ENCODE measurements around the gene SLC44A4. TPM values are rescaled to one million over a fixed set of nuclear protein-coding genes. Genes with fewer than 3 reads are reported as not detected.

Gene SLC44A4
- total RNA-seq, 1 donor from 2014 or later: 457 TPM

Other genes with a start within 250 kb of the SLC44A4 start
- 288 TPM for gene BAG6, start 226.3 kb downstream of the SLC44A4 start, total RNA-seq
- 2.2 TPM for gene APOM, start 223.1 kb downstream of the SLC44A4 start, total RNA-seq
- 30.5 TPM for gene C6orf47, start 218.2 kb downstream of the SLC44A4 start, total RNA-seq
- 18.7 TPM for gene GPANK1, start 214.0 kb downstream of the SLC44A4 start, total RNA-seq
- gene CSNK2B, start 212.9 kb downstream of the SLC44A4 start, total RNA-seq: 108 TPM
- gene LY6G5B, start 209.0 kb downstream of the SLC44A4 start, total RNA-seq: 8.1 TPM
- 5.2 TPM for gene LY6G5C, start 197.9 kb downstream of the SLC44A4 start, total RNA-seq
- 103 TPM for gene ABHD16A, start 175.7 kb downstream of the SLC44A4 start, total RNA-seq
- not detected for gene LY6G6F, start 172.1 kb downstream of the SLC44A4 start, total RNA-seq
- not detected for gene LY6G6D, start 163.6 kb downstream of the SLC44A4 start, total RNA-seq
- not detected for gene LY6G6C, start 157.3 kb downstream of the SLC44A4 start, total RNA-seq
- gene MPIG6B, start 155.6 kb downstream of the SLC44A4 start, total RNA-seq: 0.37 TPM
- 130 TPM for gene DDAH2, start 149.7 kb downstream of the SLC44A4 start, total RNA-seq
- gene CLIC1, start 142.5 kb downstream of the SLC44A4 start, total RNA-seq: 394 TPM
- 19.7 TPM for gene MSH5, start 139.0 kb downstream of the SLC44A4 start, total RNA-seq
- 2.7 TPM for gene SAPCD1, start 116.3 kb downstream of the SLC44A4 start, total RNA-seq
- 18.5 TPM for gene VWA7, start 101.7 kb downstream of the SLC44A4 start, total RNA-seq
- 49.7 TPM for gene VARS1, start 83.2 kb downstream of the SLC44A4 start, total RNA-seq
- 32.5 TPM for gene LSM2, start 72.0 kb downstream of the SLC44A4 start, total RNA-seq
- gene HSPA1L, start 63.7 kb downstream of the SLC44A4 start, total RNA-seq: 2.8 TPM
- gene HSPA1A, start 63.5 kb downstream of the SLC44A4 start, total RNA-seq: 347 TPM
- gene HSPA1B, start 51.3 kb downstream of the SLC44A4 start, total RNA-seq: 277 TPM
- 91.2 TPM for gene NEU1, start 16.2 kb downstream of the SLC44A4 start, total RNA-seq
- gene EHMT2, start 18.7 kb upstream of the SLC44A4 start, total RNA-seq: 63.4 TPM
- gene ZBTB12, start 23.1 kb upstream of the SLC44A4 start, total RNA-seq: 11.8 TPM
- gene C2, start 48.7 kb upstream of the SLC44A4 start, total RNA-seq: 14.8 TPM
- 476 TPM for gene CFB, start 67.1 kb upstream of the SLC44A4 start, total RNA-seq
- 52.1 TPM for gene NELFE, start 80.0 kb upstream of the SLC44A4 start, total RNA-seq
- gene SKIC2, start 80.2 kb upstream of the SLC44A4 start, total RNA-seq: 81.3 TPM
- gene DXO, start 93.1 kb upstream of the SLC44A4 start, total RNA-seq: 27.6 TPM
- gene C4A, start 103.1 kb upstream of the SLC44A4 start, total RNA-seq: 179 TPM
- gene C4B, start 135.8 kb upstream of the SLC44A4 start, total RNA-seq: 155 TPM
- 1.3 TPM for gene CYP21A2, start 159.4 kb upstream of the SLC44A4 start, total RNA-seq
- 30.1 TPM for gene TNXB, start 230.3 kb upstream of the SLC44A4 start, total RNA-seq
- gene ATF6B, start 249.2 kb upstream of the SLC44A4 start, total RNA-seq: 119 TPM

All from mucosa of gallbladder (tissue), 1 donor.